ENCODE data around the gene NCOA7. TPM values are rescaled to one million over a fixed set of nuclear protein-coding genes. Genes with fewer than 3 reads are reported as not detected.

Gene NCOA7
- total RNA-seq, 3 donors from 2014 or later (not counting 1 experiment from before 2014, with no cell fraction given), result 37.3 to 66.6 (median 56.8) TPM

GRCh38 chr6:125814481-125814880 lies 23.7 kb downstream of the NCOA7 start:
- no peak for ATAC-seq
- Histone ChIP-seq H3K4me3 (ENCODE audit: low read length) (no peak overlapping the region), H3K9me3 (ENCODE audit: control insufficient read depth, insufficient read depth, low read length) (no peaks in the 10 kb centered on the region), H3K4me1 (ENCODE audit: control insufficient read depth, insufficient read depth, low read length) (peaks cover 12% of the 10 kb centered on the region), H3K27ac (ENCODE audit: low read length) (no peak overlapping the region), H3K27me3 (ENCODE audit: control insufficient read depth, insufficient read depth, low read length) (no peaks in the 10 kb centered on the region), H3K36me3 (ENCODE audit: control insufficient read depth, insufficient read depth, low read length) (peaks cover 11% of the 10 kb centered on the region)
- no peak for TF ChIP-seq CTCF (IDR thresholded peaks at IDR 0.05)
- H3K27ac Mint-ChIP-seq, result peak overlapping the region in 1 of 2 donors; percentile 32
- 18% methylated on average over 3 of the region's 4 CpGs for WGBS (ENCODE audit: insufficient coverage)
- H3K27me3 Mint-ChIP-seq (ENCODE audit: low read depth in 2 of 2), result no peaks in the 10 kb centered on the region
- no peak for DNase-seq
- peak overlapping the region; percentile 18 for H3K4me3 Mint-ChIP-seq
- intact Hi-C loops (cut with micrococcal nuclease), result no loop called here
- no peaks in the 10 kb centered on the region for H3K36me3 Mint-ChIP-seq
- H3K9me3 Mint-ChIP-seq, result no peaks in the 10 kb centered on the region
- H3K4me1 Mint-ChIP-seq, result peaks cover 38 to 55% of the 10 kb centered on the region in 2 donors

- WGBS (ENCODE audit: insufficient coverage), result 92% methylated on average over 2 of the region's 5 CpGs
- Histone ChIP-seq H3K4me3 (ENCODE audit: low read length) (no peak overlapping the region), H3K36me3 (ENCODE audit: control insufficient read depth, insufficient read depth, low read length) (peaks cover 14% of the 10 kb centered on the region), H3K4me1 (ENCODE audit: control insufficient read depth, insufficient read depth, low read length) (peaks cover 12% of the 10 kb centered on the region), H3K27me3 (ENCODE audit: control insufficient read depth, insufficient read depth, low read length) (no peaks in the 10 kb centered on the region), H3K27ac (ENCODE audit: low read length) (no peak overlapping the region), H3K9me3 (ENCODE audit: control insufficient read depth, insufficient read depth, low read length) (no peaks in the 10 kb centered on the region)
- no peaks in the 10 kb centered on the region for H3K9me3 Mint-ChIP-seq
- H3K4me3 Mint-ChIP-seq, result no peak overlapping the region
- ATAC-seq, result no peak
- H3K36me3 Mint-ChIP-seq, result peaks cover 4% of the 10 kb centered on the region
- H3K27me3 Mint-ChIP-seq (ENCODE audit: low read depth in 2 of 2), result no peaks in the 10 kb centered on the region
- no peak for TF ChIP-seq CTCF (IDR thresholded peaks at IDR 0.05)
- H3K27ac Mint-ChIP-seq, result peak overlapping the region in 1 of 2 donors; percentile 15
- DNase-seq, result no peak
- peaks cover 46 to 58% of the 10 kb centered on the region in 2 donors for H3K4me1 Mint-ChIP-seq
- intact Hi-C loops (cut with micrococcal nuclease), result no loop called here
Observed at GRCh38 chr6:125815080-125815910, 24.5 kb downstream of the NCOA7 start.

- DNase-seq, result no peak
- Histone ChIP-seq H3K4me1 (ENCODE audit: control insufficient read depth, insufficient read depth, low read length) (peaks cover 10% of the 10 kb centered on the region), H3K36me3 (ENCODE audit: control insufficient read depth, insufficient read depth, low read length) (peaks cover 14% of the 10 kb centered on the region), H3K27ac (ENCODE audit: low read length) (no peak overlapping the region), H3K9me3 (ENCODE audit: control insufficient read depth, insufficient read depth, low read length) (no peaks in the 10 kb centered on the region), H3K27me3 (ENCODE audit: control insufficient read depth, insufficient read depth, low read length) (no peaks in the 10 kb centered on the region), H3K4me3 (ENCODE audit: low read length) (no peak overlapping the region)
- intact Hi-C loops (cut with micrococcal nuclease), result no loop called here
- H3K27ac Mint-ChIP-seq, result no peak overlapping the region
- 100% methylated on average over 1 of the region's 1 CpG for WGBS (ENCODE audit: insufficient coverage)
- ATAC-seq, result no peak
- peaks cover 43 to 55% of the 10 kb centered on the region in 2 donors for H3K4me1 Mint-ChIP-seq
- H3K4me3 Mint-ChIP-seq, result no peak overlapping the region
- TF ChIP-seq CTCF (IDR thresholded peaks at IDR 0.05), result no peak
- H3K9me3 Mint-ChIP-seq, result no peaks in the 10 kb centered on the region
- H3K27me3 Mint-ChIP-seq (ENCODE audit: low read depth in 2 of 2), result no peaks in the 10 kb centered on the region
- peaks cover 4% of the 10 kb centered on the region for H3K36me3 Mint-ChIP-seq
Observed at GRCh38 chr6:125816828-125817280, 26.1 kb downstream of the NCOA7 start.
